Measurements from ENCODE around the gene ARMH4.

Gene ARMH4

DNA sequence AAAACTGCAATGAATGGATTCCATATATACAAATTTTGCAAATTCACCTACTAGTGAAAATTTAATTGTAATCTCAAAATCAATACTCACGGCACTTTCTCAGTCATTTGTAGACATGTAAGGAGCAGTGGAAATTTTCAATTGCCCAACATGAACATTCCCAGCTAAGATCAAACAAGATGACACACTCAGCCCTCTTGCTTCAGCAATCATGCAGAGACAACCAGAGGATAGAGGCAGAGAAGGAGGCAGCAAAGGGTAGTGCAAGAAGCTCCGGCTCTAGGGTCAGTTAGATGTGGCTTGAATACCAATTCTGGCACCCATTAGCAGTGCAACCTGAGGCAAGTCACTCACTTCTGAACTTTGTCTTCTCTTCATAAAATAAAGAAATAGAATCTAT lies 194.6 kb downstream of the ARMH4 start:
- DNase-seq = no peak
